DOHH2 (cell line): ENCODE results near the gene OLFML2A.
"Not testable (repeated sequence)": the region's sequence is repeated elsewhere in the genome, so short reads cannot be mapped to it uniquely, and the experiment has no call there.

Experiments used
- H3F3A ChIP-seq: fragments of 200-600 bp; sonication (generic), shearing (Covaris generic); 2 replicates; pipeline ENCODE4 v1.6.0; 2016; ENCODE audit warnings: antibody characterized with exemption, mild to moderate bottlenecking; ENCODE audit not compliant: control insufficient read depth, insufficient read depth
- H3K27ac ChIP-seq: fragments of 200-600 bp; sonication (generic); 2 replicates; pipeline ENCODE4 v1.5.1; 2014; ENCODE audit warnings: low read depth, mild to moderate bottlenecking, low read length, moderate library complexity
- H3K27me3 ChIP-seq: fragments of 200-600 bp; sonication (generic); 2 replicates; pipeline ENCODE4 v1.6.1; 2014; ENCODE audit warnings: mild to moderate bottlenecking, low read length, mixed read lengths; ENCODE audit not compliant: control insufficient read depth
- H3K36me3 ChIP-seq: fragments of 200-600 bp; sonication (generic); 2 replicates; pipeline ENCODE4 v1.6.1; 2014; ENCODE audit warnings: mild to moderate bottlenecking, low read length, moderate library complexity, mixed read lengths; ENCODE audit not compliant: control insufficient read depth
- H3K4me1 ChIP-seq: fragments of 200-600 bp; sonication (generic); 2 replicates; pipeline ENCODE4 v1.6.1; 2014; ENCODE audit warnings: mild to moderate bottlenecking, low read length, mixed read lengths; ENCODE audit not compliant: control insufficient read depth
- H3K4me2 ChIP-seq: fragments of 200-600 bp; sonication (generic); 2 replicates; pipeline ENCODE4 v1.6.0; 2014; ENCODE audit warnings: mild to moderate bottlenecking, low read length, moderate library complexity
- H3K4me3 ChIP-seq: fragments of 200-600 bp; sonication (generic); 2 replicates; pipeline ENCODE4 v1.5.1; 2014; ENCODE audit warnings: mild to moderate bottlenecking, low read length, mixed read lengths
- H3K79me2 ChIP-seq: fragments of 200-600 bp; sonication (generic); 2 replicates; pipeline ENCODE4 v1.6.1; 2014; ENCODE audit warnings: mild to moderate bottlenecking, low read length, mixed read lengths; ENCODE audit not compliant: control insufficient read depth
- H3K9me2 ChIP-seq: fragments of 200-600 bp; sonication (generic); replicated peaks from 2 replicates; pipeline ENCODE4 v1.6.1; 2014; ENCODE audit warnings: mild to moderate bottlenecking, low read length, mixed read lengths; ENCODE audit not compliant: control insufficient read depth
- H3K9me3 ChIP-seq: fragments of 200-600 bp; sonication (generic); 2 replicates; pipeline ENCODE4 v1.6.1; 2014; ENCODE audit warnings: antibody characterized with exemption, low read length, mixed read lengths; ENCODE audit not compliant: control insufficient read depth, insufficient read depth
- H4K20me1 ChIP-seq: fragments of 200-600 bp; sonication (generic); 2 replicates; pipeline ENCODE4 v1.6.0; 2014; ENCODE audit warnings: low read depth, mild to moderate bottlenecking, antibody characterized with exemption, low read length, moderate library complexity; ENCODE audit not compliant: control insufficient read depth, insufficient read depth
- EZH2phosphoT487 ChIP-seq: fragments of 200-600 bp; sonication (generic); IDR thresholded peaks from 2 replicates; pipeline ENCODE4 v1.6.1; 2017; ENCODE audit warnings: borderline replicate concordance, mild to moderate bottlenecking, antibody characterized with exemption, low read length, moderate library complexity, mixed read lengths
- TF ChIP-seq, protein P1 (sequence below): fragments of 200-600 bp; sonication (generic); IDR thresholded peaks from one replicate; pipeline ENCODE4 v1.5.1; 2014; ENCODE audit warnings: antibody characterized with exemption, mild to moderate bottlenecking, low read depth, low read length; ENCODE audit not compliant: poor library complexity, severe bottlenecking

The OLFML2A gene

GRCh38 chr9:124843456-124844034, 66.6 kb downstream of the OLFML2A start:
- H3K4me3 ChIP-seq = no peak overlapping the region
- H3K4me2 ChIP-seq = no peak overlapping the region
- TF ChIP-seq EZH2phosphoT487 = no peak
- TF ChIP-seq, protein P1, sequence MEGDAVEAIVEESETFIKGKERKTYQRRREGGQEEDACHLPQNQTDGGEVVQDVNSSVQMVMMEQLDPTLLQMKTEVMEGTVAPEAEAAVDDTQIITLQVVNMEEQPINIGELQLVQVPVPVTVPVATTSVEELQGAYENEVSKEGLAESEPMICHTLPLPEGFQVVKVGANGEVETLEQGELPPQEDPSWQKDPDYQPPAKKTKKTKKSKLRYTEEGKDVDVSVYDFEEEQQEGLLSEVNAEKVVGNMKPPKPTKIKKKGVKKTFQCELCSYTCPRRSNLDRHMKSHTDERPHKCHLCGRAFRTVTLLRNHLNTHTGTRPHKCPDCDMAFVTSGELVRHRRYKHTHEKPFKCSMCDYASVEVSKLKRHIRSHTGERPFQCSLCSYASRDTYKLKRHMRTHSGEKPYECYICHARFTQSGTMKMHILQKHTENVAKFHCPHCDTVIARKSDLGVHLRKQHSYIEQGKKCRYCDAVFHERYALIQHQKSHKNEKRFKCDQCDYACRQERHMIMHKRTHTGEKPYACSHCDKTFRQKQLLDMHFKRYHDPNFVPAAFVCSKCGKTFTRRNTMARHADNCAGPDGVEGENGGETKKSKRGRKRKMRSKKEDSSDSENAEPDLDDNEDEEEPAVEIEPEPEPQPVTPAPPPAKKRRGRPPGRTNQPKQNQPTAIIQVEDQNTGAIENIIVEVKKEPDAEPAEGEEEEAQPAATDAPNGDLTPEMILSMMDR = no peak

DNA sequence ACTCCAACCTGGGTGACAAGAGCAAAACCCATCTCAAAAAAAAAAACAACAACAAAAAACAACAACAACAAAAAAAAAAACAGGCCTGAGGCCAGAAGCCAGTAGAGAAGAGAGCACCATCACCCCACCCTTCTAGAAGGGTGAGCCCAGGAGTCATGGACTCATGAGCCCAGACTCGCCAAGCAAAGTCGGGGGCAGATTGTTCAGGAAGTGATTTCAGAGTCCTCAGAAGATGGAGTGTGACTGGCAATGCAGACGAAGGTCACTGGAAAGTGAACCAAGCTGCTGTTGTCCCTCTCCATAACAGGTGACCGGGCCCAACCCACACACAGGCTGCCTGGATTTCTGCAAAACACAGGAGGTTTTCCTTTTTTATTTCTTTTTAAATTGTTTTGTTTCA, 67.4 kb downstream of the OLFML2A start:
- TF ChIP-seq, protein P1 = no peak
- no peaks in the 10 kb centered on the region for H4K20me1 ChIP-seq
- H3K27me3 ChIP-seq = peaks cover 3% of the 10 kb centered on the region; the same call in 1 of the 2 replicates
- no peaks in the 10 kb centered on the region for H3K9me2 ChIP-seq
- no peaks in the 10 kb centered on the region for H3K36me3 ChIP-seq
- no peaks in the 10 kb centered on the region for H3K4me1 ChIP-seq
- no peaks in the 10 kb centered on the region for H3K9me3 ChIP-seq
- no peak overlapping the region for H3K4me3 ChIP-seq
- no peaks in the 10 kb centered on the region for H3F3A ChIP-seq
- no peak overlapping the region for H3K4me2 ChIP-seq
- H3K27ac ChIP-seq = no peak overlapping the region
- H3K79me2 ChIP-seq = no peaks in the 10 kb centered on the region

More at GRCh38 chr9:124843456-124844034, 66.6 kb downstream of the OLFML2A start:
- H3K4me1 ChIP-seq = no peaks in the 10 kb centered on the region
- H3K27ac ChIP-seq = no peak overlapping the region
- no peaks in the 10 kb centered on the region for H4K20me1 ChIP-seq
- H3F3A ChIP-seq = no peaks in the 10 kb centered on the region
- no peaks in the 10 kb centered on the region for H3K9me2 ChIP-seq
- no peaks in the 10 kb centered on the region for H3K36me3 ChIP-seq
- H3K79me2 ChIP-seq = no peaks in the 10 kb centered on the region
- H3K9me3 ChIP-seq = no peaks in the 10 kb centered on the region
- H3K27me3 ChIP-seq = peaks cover 1% of the 10 kb centered on the region; the same call in 1 of the 2 replicates

- not testable (repeated sequence) for H3K9me2 ChIP-seq, H3K27me3 ChIP-seq, H3K9me3 ChIP-seq, H3K36me3 ChIP-seq, H3K4me1 ChIP-seq, H3K4me2 ChIP-seq, H3F3A ChIP-seq, H3K79me2 ChIP-seq, H3K4me3 ChIP-seq, H3K27ac ChIP-seq, H4K20me1 ChIP-seq
Observed at GRCh38 chr9:124846467-124846866, 69.5 kb downstream of the OLFML2A start.

DNA sequence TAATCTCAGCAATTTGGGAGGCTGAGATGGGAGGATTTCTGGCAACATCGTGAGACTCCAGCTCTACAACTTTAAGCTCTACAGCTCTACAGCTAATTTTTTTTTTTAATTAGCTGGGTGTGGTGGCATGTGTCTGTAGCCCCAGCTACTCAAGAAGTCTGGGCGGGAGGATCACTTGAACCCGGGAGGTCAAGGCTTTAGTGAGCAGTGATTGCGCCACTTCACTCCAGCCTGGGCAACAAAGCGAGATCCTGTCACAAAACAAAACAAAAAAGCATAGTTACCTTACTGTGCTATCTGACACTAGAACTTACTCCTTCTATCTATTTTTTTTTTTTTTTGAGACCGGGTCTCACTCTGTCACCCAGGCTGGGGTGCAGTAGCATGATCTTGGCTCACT, 70.0 kb downstream of the OLFML2A start:
- no peak overlapping the region for H3K4me3 ChIP-seq
- no peaks in the 10 kb centered on the region for H3K36me3 ChIP-seq
- no peaks in the 10 kb centered on the region for H3F3A ChIP-seq
- TF ChIP-seq EZH2phosphoT487 = no peak
- TF ChIP-seq, protein P1 = no peak
- no peaks in the 10 kb centered on the region for H3K4me1 ChIP-seq
- H3K4me2 ChIP-seq = no peak overlapping the region
- no peaks in the 10 kb centered on the region for H3K9me3 ChIP-seq
- peaks cover 7% of the 10 kb centered on the region; the same call in 1 of the 2 replicates for H3K27me3 ChIP-seq
- H3K9me2 ChIP-seq = no peaks in the 10 kb centered on the region
- no peaks in the 10 kb centered on the region for H3K79me2 ChIP-seq
- no peaks in the 10 kb centered on the region for H4K20me1 ChIP-seq
- H3K27ac ChIP-seq = no peak overlapping the region
